SU-DHL-6 (cell line): ENCODE results near the gene COPS8.

Source experiments
- H2AFZ ChIP-seq: fragments of 200-600 bp; sonication (generic); 2 replicates; pipeline ENCODE4 v1.6.1; 2014; ENCODE audit warnings: low read depth, mild to moderate bottlenecking, moderate library complexity, mixed read lengths, antibody characterized with exemption, low read length; ENCODE audit not compliant: severe bottlenecking
- H3F3A ChIP-seq: fragments of 200-600 bp; shearing (Covaris generic); 2 replicates; pipeline ENCODE4 v1.6.0; 2016; ENCODE audit warnings: antibody characterized with exemption, mild to moderate bottlenecking; ENCODE audit not compliant: insufficient read depth
- H3K27ac ChIP-seq: fragments of 200-600 bp; sonication (generic); 2 replicates; pipeline ENCODE4 v1.5.1; 2016; ENCODE audit warnings: low read depth, mild to moderate bottlenecking, low read length, moderate library complexity, mixed read lengths
- H3K27me3 ChIP-seq: fragments of 200-600 bp; sonication (generic), shearing (Covaris generic); 2 replicates; pipeline ENCODE4 v1.6.0; 2014; ENCODE audit warnings: mild to moderate bottlenecking, low read length
- H3K36me3 ChIP-seq: fragments of 200-600 bp; sonication (generic); 2 replicates; pipeline ENCODE4 v1.6.1; 2014; ENCODE audit warnings: mild to moderate bottlenecking, low read length, mixed read lengths
- H3K4me2 ChIP-seq: fragments of 300-600, 200-600 bp; shearing (Covaris generic), sonication (generic); 2 replicates; pipeline ENCODE4 v1.6.0; 2014; ENCODE audit warnings: low read length, low read depth, mild to moderate bottlenecking; ENCODE audit not compliant: poor library complexity, severe bottlenecking
- H3K4me3 ChIP-seq: fragments of 200-600 bp; sonication (generic); 2 replicates; pipeline ENCODE4 v1.5.1; 2014; ENCODE audit warnings: antibody characterized with exemption, low read length, mild to moderate bottlenecking, mixed read lengths; ENCODE audit not compliant: insufficient read depth, poor library complexity, severe bottlenecking
- H3K79me2 ChIP-seq: fragments of 200-600 bp; sonication (generic); 2 replicates; pipeline ENCODE4 v1.6.1; 2014; ENCODE audit warnings: mild to moderate bottlenecking, low read length, moderate library complexity; ENCODE audit not compliant: insufficient read depth
- H3K9ac ChIP-seq: fragments of 200-600 bp; sonication (generic); 2 replicates; pipeline ENCODE4 v1.7.0; 2014; ENCODE audit warnings: mild to moderate bottlenecking, low read length
- H3K9me2 ChIP-seq: fragments of 200-600 bp; sonication (generic); replicated peaks from 2 replicates; pipeline ENCODE4 v1.6.1; 2014; ENCODE audit warnings: low read length; ENCODE audit not compliant: insufficient read depth
- H3K9me3 ChIP-seq: fragments of 200-600 bp; sonication (generic); 2 replicates; pipeline ENCODE4 v1.6.1; 2014; ENCODE audit warnings: low read length, mixed read lengths; ENCODE audit not compliant: insufficient read depth
- H4K20me1 ChIP-seq: fragments of 200-600 bp; sonication (generic); 2 replicates; pipeline ENCODE4 v1.6.1; 2014; ENCODE audit warnings: low read depth, mild to moderate bottlenecking, antibody characterized with exemption, low read length, moderate library complexity, mixed read lengths
- CTCF ChIP-seq: fragments of 200-600 bp; sonication (generic); IDR thresholded peaks from one replicate; pipeline ENCODE4 v1.5.1; 2017; ENCODE audit warnings: antibody characterized with exemption, mild to moderate bottlenecking, low read length, moderate library complexity; ENCODE audit not compliant: insufficient read depth, poor library complexity, severe bottlenecking
- EZH2phosphoT487 ChIP-seq: fragments of 200-600 bp; sonication (generic), shearing (Covaris generic); conservative IDR thresholded peaks from 2 replicates; pipeline ENCODE4 v1.6.1; 2018; ENCODE audit warnings: mild to moderate bottlenecking, antibody characterized with exemption, low read length, moderate library complexity, mixed read lengths

The COPS8 gene

GRCh38 chr2:237118025-237118424 lies 32.3 kb downstream of the COPS8 start:
- H3K9me3 ChIP-seq: no peaks in the 10 kb centered on the region
- no peak overlapping the region for H3K4me3 ChIP-seq
- no peak overlapping the region for H3K9ac ChIP-seq
- no peaks in the 10 kb centered on the region for H3K36me3 ChIP-seq
- H3K9me2 ChIP-seq: no peaks in the 10 kb centered on the region
- TF ChIP-seq EZH2phosphoT487: no peak
- no peak overlapping the region for H2AFZ ChIP-seq
- no peaks in the 10 kb centered on the region for H3K27me3 ChIP-seq
- H3F3A ChIP-seq: no peaks in the 10 kb centered on the region
- H4K20me1 ChIP-seq: no peaks in the 10 kb centered on the region
- no peaks in the 10 kb centered on the region for H3K79me2 ChIP-seq
- H3K4me2 ChIP-seq: no peak overlapping the region
- H3K27ac ChIP-seq: no peak overlapping the region

GRCh38 chr2:237118561-237119155 lies 33.0 kb downstream of the COPS8 start:
- Histone ChIP-seq H3K9me3 (no peaks in the 10 kb centered on the region), H3K4me2 (no peak overlapping the region), H4K20me1 (no peaks in the 10 kb centered on the region), H3K9me2 (no peaks in the 10 kb centered on the region), H3F3A (no peaks in the 10 kb centered on the region), H3K27me3 (no peaks in the 10 kb centered on the region), H3K9ac (no peak overlapping the region), H3K4me3 (no peak overlapping the region), H3K79me2 (no peaks in the 10 kb centered on the region), H3K36me3 (no peaks in the 10 kb centered on the region), H3K27ac (no peak overlapping the region), H2AFZ (no peak overlapping the region)
- TF ChIP-seq EZH2phosphoT487: no peak
- no peak for TF ChIP-seq CTCF

- TF ChIP-seq CTCF: no peak
- no peak for TF ChIP-seq EZH2phosphoT487
- H3K79me2 ChIP-seq: no peaks in the 10 kb centered on the region
These were observed 35.2 kb downstream of the COPS8 start for GRCh38 chr2:237120916-237121315.

GRCh38 chr2:237121321-237121720 lies 35.6 kb downstream of the COPS8 start:
- TF ChIP-seq EZH2phosphoT487: no peak
- TF ChIP-seq CTCF: no peak
- Histone ChIP-seq H3K9me3 (no peaks in the 10 kb centered on the region), H3K4me2 (no peak overlapping the region), H4K20me1 (no peaks in the 10 kb centered on the region), H3F3A (no peaks in the 10 kb centered on the region), H3K9me2 (no peaks in the 10 kb centered on the region), H3K27me3 (no peaks in the 10 kb centered on the region), H3K9ac (no peak overlapping the region), H3K4me3 (no peak overlapping the region), H2AFZ (no peak overlapping the region), H3K79me2 (no peaks in the 10 kb centered on the region), H3K27ac (no peak overlapping the region), H3K36me3 (no peaks in the 10 kb centered on the region)

More at GRCh38 chr2:237120916-237121315, 35.2 kb downstream of the COPS8 start:
- Histone ChIP-seq H3K9me2 (no peaks in the 10 kb centered on the region), H3K4me2 (no peak overlapping the region), H3K27ac (no peak overlapping the region), H3K4me3 (no peak overlapping the region), H3K9ac (no peak overlapping the region), H3K36me3 (no peaks in the 10 kb centered on the region), H3K27me3 (no peaks in the 10 kb centered on the region), H3F3A (no peaks in the 10 kb centered on the region), H4K20me1 (no peaks in the 10 kb centered on the region), H2AFZ (no peak overlapping the region), H3K9me3 (no peaks in the 10 kb centered on the region)
